Mesothelial cell of epicardium (in vitro differentiated cells): ENCODE results near the gene ZBTB45. TPM values are rescaled to one million over a fixed set of nuclear protein-coding genes. Genes with fewer than 3 reads are reported as not detected.
"Not testable (repeated sequence)": the region's sequence is repeated elsewhere in the genome, so short reads cannot be mapped to it uniquely, and the experiment has no call there.

ENCODE experiments used
- DNase-seq, 2 experiments: peaks; one replicate each; pipeline ENCODE4 v3.0.0; 2021; ENCODE audit warnings: low spot score in 2 of 2; ENCODE audit not compliant: unreplicated experiment in 2 of 2
- H3K27ac Mint-ChIP-seq: 2 replicates; pipeline ENCODE4 v1.8.0; 2021; ENCODE audit warnings: mixed read lengths
- H3K27me3 Mint-ChIP-seq: 2 replicates; pipeline ENCODE4 v1.8.0; 2021; ENCODE audit warnings: low read depth, mixed read lengths
- H3K36me3 Mint-ChIP-seq: 2 replicates; pipeline ENCODE4 v1.8.0; 2021; ENCODE audit warnings: mixed read lengths
- H3K4me1 Mint-ChIP-seq: 2 replicates; pipeline ENCODE4 v1.8.0; 2021; ENCODE audit warnings: mixed read lengths
- H3K4me3 Mint-ChIP-seq: 2 replicates; pipeline ENCODE4 v1.8.0; 2021; ENCODE audit warnings: mild to moderate bottlenecking, moderate library complexity, mixed read lengths
- H3K9me3 Mint-ChIP-seq: 2 replicates; pipeline ENCODE4 v1.8.0; 2021; ENCODE audit warnings: mixed read lengths
- CTCF ChIP-seq: fragments of 200-600 bp; sonication (generic); IDR thresholded peaks from one replicate; pipeline ENCODE4 v1.5.0; 2021; ENCODE audit warnings: antibody characterized with exemption; ENCODE audit not compliant: unreplicated experiment
- total RNA-seq: library from RNA; stranded (reverse); gene quantifications from 3 replicates; pipeline ENCODE4 v1.2.1, GENCODE V29; 2021

Gene ZBTB45
- total RNA-seq, 1 donor from 2014 or later = 24.4 TPM

GRCh38 chr19:58484349-58484748, 35.3 kb downstream of the ZBTB45 start:
- H3K27ac Mint-ChIP-seq, H3K36me3 Mint-ChIP-seq, H3K4me3 Mint-ChIP-seq, H3K4me1 Mint-ChIP-seq, H3K27me3 Mint-ChIP-seq, DNase-seq, H3K9me3 Mint-ChIP-seq: not testable (repeated sequence)
- peak; percentile 30 for TF ChIP-seq CTCF

- no peak for DNase-seq
- Mint-ChIP-seq H3K9me3 (no peaks in the 10 kb centered on the region), H3K4me1 (no peaks in the 10 kb centered on the region), H3K36me3 (peaks cover 8% of the 10 kb centered on the region), H3K27ac (no peak overlapping the region), H3K4me3 (no peak overlapping the region), H3K27me3 (no peaks in the 10 kb centered on the region)
- TF ChIP-seq CTCF = no peak
Observed at GRCh38 chr19:58483776-58484175, 35.8 kb downstream of the ZBTB45 start.

- Mint-ChIP-seq H3K27me3 (no peaks in the 10 kb centered on the region), H3K9me3 (no peaks in the 10 kb centered on the region), H3K27ac (no peak overlapping the region), H3K4me1 (no peaks in the 10 kb centered on the region), H3K4me3 (no peak overlapping the region), H3K36me3 (peaks cover 8% of the 10 kb centered on the region)
- TF ChIP-seq CTCF = no peak
- DNase-seq = no peak
Observed at GRCh38 chr19:58482372-58482771, 37.2 kb downstream of the ZBTB45 start.

- peaks cover 8% of the 10 kb centered on the region for H3K36me3 Mint-ChIP-seq
- DNase-seq = no peak
- no peak for TF ChIP-seq CTCF
- H3K9me3 Mint-ChIP-seq = no peaks in the 10 kb centered on the region
- peaks cover 8% of the 10 kb centered on the region for H3K4me1 Mint-ChIP-seq
- no peak overlapping the region for H3K27ac Mint-ChIP-seq
- no peaks in the 10 kb centered on the region for H3K27me3 Mint-ChIP-seq
- no peak overlapping the region for H3K4me3 Mint-ChIP-seq
Observed at GRCh38 chr19:58480831-58481230, 38.8 kb downstream of the ZBTB45 start.

GRCh38 chr19:58480481-58480830, 39.2 kb downstream of the ZBTB45 start:
- peaks cover 8% of the 10 kb centered on the region for H3K4me1 Mint-ChIP-seq
- H3K27me3 Mint-ChIP-seq = no peaks in the 10 kb centered on the region
- no peak overlapping the region for H3K4me3 Mint-ChIP-seq
- no peaks in the 10 kb centered on the region for H3K9me3 Mint-ChIP-seq
- no peak overlapping the region for H3K27ac Mint-ChIP-seq
- no peak for TF ChIP-seq CTCF
- H3K36me3 Mint-ChIP-seq = peaks cover 8% of the 10 kb centered on the region
- DNase-seq = no peak
